Naive thymus-derived CD4-positive, alpha-beta T cell (primary cell): ENCODE data around the gene NACC1. TPM values are rescaled to one million over a fixed set of nuclear protein-coding genes. Genes with fewer than 3 reads are reported as not detected.

Experiments used
- ATAC-seq: fragments of 150-1000 bp; cut with Tn5 transposase; 2 replicates; pipeline ENCODE4 v1.10.0; 2021; ENCODE audit warnings: mild to moderate bottlenecking, moderate library complexity
- CTCF ChIA-PET: fragments of 350-600 bp; sonication (Branson Sonifier 250); formaldehyde crosslinking; loops from one replicate; lab custom pipeline; 2021; ENCODE audit warnings: antibody characterized with exemption; lab: Charles Lee
- POLR2A ChIA-PET: fragments of 350-600 bp; sonication (Branson Sonifier 250); formaldehyde crosslinking; loops from one replicate; lab custom pipeline; 2021; ENCODE audit warnings: antibody characterized with exemption, inconsistent platforms; lab: Charles Lee
- DNase-seq, 9 donors: peaks; one replicate each; pipeline versions ENCODE4 v3.0.0 to v3.0.0-alpha.2; 2020 to 2022; ENCODE audit warnings: mixed read lengths in 1 of 9
- H3K27ac ChIP-seq: one replicate; pipeline ENCODE4 v1.7.0; 2013; ENCODE audit warnings: mild to moderate bottlenecking, low read depth, low read length, moderate library complexity
- H3K27me3 ChIP-seq, 2 donors: one replicate each; pipeline ENCODE4 v1.7.0; 2013; ENCODE audit warnings: low read length in 2 of 2, mild to moderate bottlenecking in 2 of 2, moderate library complexity in 2 of 2; ENCODE audit not compliant: control insufficient read depth in 2 of 2, insufficient read depth in 2 of 2
- H3K36me3 ChIP-seq, 3 experiments: 1 replicate in 2 of 3; 2 replicates in 1 of 3; pipeline ENCODE4 v1.7.0; 2013; ENCODE audit warnings: low read length in 3 of 3, mild to moderate bottlenecking in 3 of 3, moderate library complexity in 1 of 3; ENCODE audit not compliant: insufficient read depth in 3 of 3, control insufficient read depth in 2 of 3
- H3K4me1 ChIP-seq, 2 donors: one replicate each; pipeline ENCODE4 v1.7.0; 2013; ENCODE audit warnings: low read length in 2 of 2, mild to moderate bottlenecking in 2 of 2, moderate library complexity in 1 of 2; ENCODE audit not compliant: control insufficient read depth in 2 of 2, insufficient read depth in 2 of 2
- H3K4me3 ChIP-seq: 2 replicates; pipeline ENCODE4 v1.7.0; 2013; ENCODE audit warnings: mild to moderate bottlenecking, low read length
- H3K9me3 ChIP-seq, 3 experiments: 1 replicate in 2 of 3; 2 replicates in 1 of 3; pipeline ENCODE4 v1.7.0; 2013; ENCODE audit warnings: low read length in 3 of 3; ENCODE audit not compliant: control insufficient read depth in 2 of 3
- H3K27ac Mint-ChIP-seq, 9 donors: one replicate each; pipeline ENCODE4 v1.8.0; 2020 to 2022; ENCODE audit warnings: mixed read lengths in 9 of 9, mild to moderate bottlenecking in 8 of 9, moderate library complexity in 5 of 9, inconsistent platforms in 2 of 9
- H3K27me3 Mint-ChIP-seq, 5 donors: one replicate each; pipeline ENCODE4 v1.8.0; 2021 to 2022; ENCODE audit warnings: mixed read lengths in 5 of 5, mild to moderate bottlenecking in 1 of 5
- H3K36me3 Mint-ChIP-seq, 5 donors: one replicate each; pipeline ENCODE4 v1.8.0; 2020 to 2022; ENCODE audit warnings: mixed read lengths in 5 of 5, mild to moderate bottlenecking in 3 of 5, inconsistent platforms in 1 of 5
- H3K4me1 Mint-ChIP-seq, 7 donors: one replicate each; pipeline ENCODE4 v1.8.0; 2020 to 2022; ENCODE audit warnings: mixed read lengths in 7 of 7, mild to moderate bottlenecking in 3 of 7, inconsistent platforms in 1 of 7
- H3K4me3 Mint-ChIP-seq, 10 donors: one replicate each; pipeline ENCODE4 v1.8.0; 2020 to 2022; ENCODE audit warnings: mild to moderate bottlenecking in 10 of 10, mixed read lengths in 10 of 10, moderate library complexity in 6 of 10, inconsistent platforms in 2 of 10
- H3K9me3 Mint-ChIP-seq, 11 donors: one replicate each; pipeline ENCODE4 v1.8.0; 2020 to 2022; ENCODE audit warnings: mixed read lengths in 11 of 11, mild to moderate bottlenecking in 4 of 11, inconsistent platforms in 1 of 11, moderate library complexity in 1 of 11
- intact Hi-C, 2 donors: fragments of 100-400 bp; cut with micrococcal nuclease; formaldehyde crosslinking; loops; one replicate each; pipeline ENCODE4 v1.15.1; 2023
- polyA plus RNA-seq, 2 donors: library from polyadenylated mRNA; unstranded; fragments of 300-500 nt; fragmentation: Illumina TruSeq; gene quantifications; one replicate each; pipeline ENCODE4 v1.2.3, GENCODE V29; 2021
- total RNA-seq, 6 experiments: library from RNA in 5 of 6; stranded (reverse) in 5 of 6; gene quantifications; 1 replicate in 5 of 6; 2 replicates in 1 of 6; pipeline ENCODE4 v1.2.3 and lab custom pipeline; 2021 to 2026

NACC1 gene
- total and polyA plus RNA-seq, 7 experiments from 2014 or later: 1.7 to 72.7 (median 20.7) TPM

- Mint-ChIP-seq H3K36me3 (peaks cover 0 to 14% (median 0%) of the 10 kb centered on the region in 5 donors), H3K9me3 (no peaks in the 10 kb centered on the region), H3K27me3 (peaks cover 0 to 7% (median 0%) of the 10 kb centered on the region in 5 donors), H3K4me1 (no peaks in the 10 kb centered on the region), H3K4me3 (no peak overlapping the region), H3K27ac (no peak overlapping the region)
- POLR2A ChIA-PET: interaction anchor here (0.6 kb wide), 1 partner anchor 106 kb away, joined by 4 read pairs; no protein-coding TSS in a partner anchor
- intact Hi-C loops: no loop called here
- Histone ChIP-seq H3K36me3 (no peaks in the 10 kb centered on the region), H3K27ac (no peak overlapping the region), H3K4me3 (no peak overlapping the region), H3K4me1 (no peaks in the 10 kb centered on the region), H3K27me3 (no peaks in the 10 kb centered on the region), H3K9me3 (no peaks in the 10 kb centered on the region)
- CTCF ChIA-PET: interaction anchor here (1.0 kb wide), 1 partner anchor 25 kb away, joined by 3 read pairs; no protein-coding TSS in a partner anchor
- no peak for DNase-seq
- no peak for ATAC-seq
These were observed 31.7 kb upstream of the NACC1 start for GRCh38 chr19:13086341-13086740.

GRCh38 chr19:13087295-13087694 is 30.8 kb upstream of the NACC1 start:
- no peak for ATAC-seq
- H3K4me1 Mint-ChIP-seq: no peaks in the 10 kb centered on the region

GRCh38 chr19:13087795-13088537 is 30.1 kb upstream of the NACC1 start:
- intact Hi-C loops: no loop called here
- no peak overlapping the region for H3K4me3 ChIP-seq
- H3K4me1 ChIP-seq: no peaks in the 10 kb centered on the region
- no peak overlapping the region for H3K4me3 Mint-ChIP-seq
- H3K27ac Mint-ChIP-seq: no peak overlapping the region
- H3K36me3 ChIP-seq: no peaks in the 10 kb centered on the region
- H3K27me3 Mint-ChIP-seq: peaks cover 0 to 9% (median 0%) of the 10 kb centered on the region in 5 donors
- ChIA-PET POLR2A (no interaction called here), CTCF (interaction anchor here (1.0 kb wide), 1 partner anchor 20 kb away, joined by 3 read pairs; no protein-coding TSS in a partner anchor)
- DNase-seq: no peak
- no peaks in the 10 kb centered on the region for H3K9me3 ChIP-seq
- H3K27ac ChIP-seq: no peak overlapping the region
- H3K4me1 Mint-ChIP-seq: no peaks in the 10 kb centered on the region
- ATAC-seq: no peak
- H3K9me3 Mint-ChIP-seq: no peaks in the 10 kb centered on the region
- no peaks in the 10 kb centered on the region for H3K27me3 ChIP-seq
- H3K36me3 Mint-ChIP-seq: peaks cover 0 to 4% (median 0%) of the 10 kb centered on the region in 5 donors

More at GRCh38 chr19:13087295-13087694, 30.8 kb upstream of the NACC1 start:
- H3K4me3 ChIP-seq: no peak overlapping the region
- CTCF ChIA-PET: interaction anchor here (1.0 kb wide), 1 partner anchor 19 kb away, joined by 3 read pairs; no protein-coding TSS in a partner anchor
- H3K4me3 Mint-ChIP-seq: no peak overlapping the region
- no peak for DNase-seq
- H3K9me3 ChIP-seq: no peaks in the 10 kb centered on the region
- H3K27me3 ChIP-seq: no peaks in the 10 kb centered on the region
- H3K36me3 Mint-ChIP-seq: peaks cover 0 to 5% (median 0%) of the 10 kb centered on the region in 5 donors
- POLR2A ChIA-PET: no interaction called here
- no peaks in the 10 kb centered on the region for H3K4me1 ChIP-seq
- no peak overlapping the region for H3K27ac ChIP-seq
- H3K36me3 ChIP-seq: no peaks in the 10 kb centered on the region
- intact Hi-C loops: no loop called here
- no peaks in the 10 kb centered on the region for H3K9me3 Mint-ChIP-seq
- peaks cover 0 to 9% (median 0%) of the 10 kb centered on the region in 5 donors for H3K27me3 Mint-ChIP-seq
- H3K27ac Mint-ChIP-seq: no peak overlapping the region

- Histone ChIP-seq H3K27ac (no peak overlapping the region), H3K27me3 (no peaks in the 10 kb centered on the region), H3K36me3 (no peaks in the 10 kb centered on the region), H3K4me3 (no peak overlapping the region), H3K4me1 (no peaks in the 10 kb centered on the region), H3K9me3 (no peaks in the 10 kb centered on the region)
- ATAC-seq (peak; percentile 40), DNase-seq (no peak)
- Mint-ChIP-seq H3K36me3 (no peaks in the 10 kb centered on the region), H3K4me3 (no peak overlapping the region), H3K4me1 (peaks cover 0 to 4% (median 0%) of the 10 kb centered on the region in 7 donors), H3K9me3 (no peaks in the 10 kb centered on the region), H3K27ac (no peak overlapping the region), H3K27me3 (peaks cover 0 to 13% (median 0%) of the 10 kb centered on the region in 5 donors)
- ChIA-PET POLR2A (interaction anchor here (1.0 kb wide), 1 partner anchor 198 kb away, joined by 3 read pairs; the partner anchor contains the start of gene GCDH), CTCF (no interaction called here)
- intact Hi-C loops: no loop called here
These were observed 28.8 kb upstream of the NACC1 start for GRCh38 chr19:13089139-13089856.

- ChIA-PET CTCF (interaction anchor here (6.2 kb wide), 1 partner anchor 112 kb away, joined by 75 read pairs; no protein-coding TSS in a partner anchor), POLR2A (interaction anchor here (1.0 kb wide), 1 partner anchor 199 kb away, joined by 3 read pairs; the partner anchor contains the start of gene GCDH)
- no peak overlapping the region for H3K4me3 Mint-ChIP-seq
These were observed 28.1 kb upstream of the NACC1 start for GRCh38 chr19:13089857-13090507.

More at GRCh38 chr19:13089857-13090507, 28.1 kb upstream of the NACC1 start:
- no peaks in the 10 kb centered on the region for H3K36me3 Mint-ChIP-seq
- no peak overlapping the region for H3K4me3 ChIP-seq
- H3K27me3 ChIP-seq: no peaks in the 10 kb centered on the region
- peaks cover 0 to 10% (median 4%) of the 10 kb centered on the region in 7 donors for H3K4me1 Mint-ChIP-seq
- DNase-seq (no peak), ATAC-seq (no peak)
- no peaks in the 10 kb centered on the region for H3K9me3 ChIP-seq
- peak overlapping the region in 1 of 9 donors; percentile 46 for H3K27ac Mint-ChIP-seq
- intact Hi-C loops: loop anchor here in 1 of 2 donors (10.0 kb wide), 1 partner anchor 205 kb away; the partner anchor contains the start of genes DNASE2 and KLF1
- no peaks in the 10 kb centered on the region for H3K9me3 Mint-ChIP-seq
- H3K27ac ChIP-seq: no peak overlapping the region
- H3K4me1 ChIP-seq: no peaks in the 10 kb centered on the region
- H3K36me3 ChIP-seq: no peaks in the 10 kb centered on the region
- H3K27me3 Mint-ChIP-seq: peaks cover 0 to 17% (median 0%) of the 10 kb centered on the region in 5 donors
